ENCODE measurements around the gene LTO1.

DNA sequence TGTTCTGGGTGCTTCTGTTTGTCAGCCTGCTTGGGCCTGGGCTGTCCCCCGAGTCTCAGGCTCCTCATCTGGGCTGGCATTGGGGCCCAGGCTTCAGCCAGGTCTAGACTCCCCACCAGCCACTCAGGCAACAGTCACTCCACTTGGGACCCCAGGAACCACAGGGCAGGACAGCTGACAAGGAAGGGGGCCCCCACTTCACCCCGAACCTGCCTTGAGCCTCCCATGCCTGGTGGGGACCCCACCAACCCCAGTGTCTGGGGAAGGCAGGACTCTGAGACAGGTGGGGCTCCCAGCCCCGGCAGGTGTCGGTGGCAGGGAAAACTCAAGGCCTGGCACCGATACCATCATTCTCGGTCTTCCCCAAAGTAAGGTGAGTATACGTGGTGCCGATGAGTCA lies 11.7 kb upstream of the LTO1 start:
- TF ChIP-seq, protein P1, sequence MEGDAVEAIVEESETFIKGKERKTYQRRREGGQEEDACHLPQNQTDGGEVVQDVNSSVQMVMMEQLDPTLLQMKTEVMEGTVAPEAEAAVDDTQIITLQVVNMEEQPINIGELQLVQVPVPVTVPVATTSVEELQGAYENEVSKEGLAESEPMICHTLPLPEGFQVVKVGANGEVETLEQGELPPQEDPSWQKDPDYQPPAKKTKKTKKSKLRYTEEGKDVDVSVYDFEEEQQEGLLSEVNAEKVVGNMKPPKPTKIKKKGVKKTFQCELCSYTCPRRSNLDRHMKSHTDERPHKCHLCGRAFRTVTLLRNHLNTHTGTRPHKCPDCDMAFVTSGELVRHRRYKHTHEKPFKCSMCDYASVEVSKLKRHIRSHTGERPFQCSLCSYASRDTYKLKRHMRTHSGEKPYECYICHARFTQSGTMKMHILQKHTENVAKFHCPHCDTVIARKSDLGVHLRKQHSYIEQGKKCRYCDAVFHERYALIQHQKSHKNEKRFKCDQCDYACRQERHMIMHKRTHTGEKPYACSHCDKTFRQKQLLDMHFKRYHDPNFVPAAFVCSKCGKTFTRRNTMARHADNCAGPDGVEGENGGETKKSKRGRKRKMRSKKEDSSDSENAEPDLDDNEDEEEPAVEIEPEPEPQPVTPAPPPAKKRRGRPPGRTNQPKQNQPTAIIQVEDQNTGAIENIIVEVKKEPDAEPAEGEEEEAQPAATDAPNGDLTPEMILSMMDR (IDR thresholded peaks at IDR 0.05) = no peak
- no peak for TF ChIP-seq SP1 (CRISPR knock-in tag; conservative IDR thresholded peaks at IDR 0.05)
- no peak for TF ChIP-seq SMAD3 (CRISPR knock-in tag; IDR thresholded peaks at IDR 0.05; ENCODE audit: borderline replicate concordance)
- TF ChIP-seq, protein P2, sequence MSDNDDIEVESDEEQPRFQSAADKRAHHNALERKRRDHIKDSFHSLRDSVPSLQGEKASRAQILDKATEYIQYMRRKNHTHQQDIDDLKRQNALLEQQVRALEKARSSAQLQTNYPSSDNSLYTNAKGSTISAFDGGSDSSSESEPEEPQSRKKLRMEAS (CRISPR knock-in tag; IDR thresholded peaks at IDR 0.05) = no peak
- no peak for TF ChIP-seq ZNF232 (CRISPR knock-in tag; IDR thresholded peaks at IDR 0.05)
- TF ChIP-seq, protein P3, sequence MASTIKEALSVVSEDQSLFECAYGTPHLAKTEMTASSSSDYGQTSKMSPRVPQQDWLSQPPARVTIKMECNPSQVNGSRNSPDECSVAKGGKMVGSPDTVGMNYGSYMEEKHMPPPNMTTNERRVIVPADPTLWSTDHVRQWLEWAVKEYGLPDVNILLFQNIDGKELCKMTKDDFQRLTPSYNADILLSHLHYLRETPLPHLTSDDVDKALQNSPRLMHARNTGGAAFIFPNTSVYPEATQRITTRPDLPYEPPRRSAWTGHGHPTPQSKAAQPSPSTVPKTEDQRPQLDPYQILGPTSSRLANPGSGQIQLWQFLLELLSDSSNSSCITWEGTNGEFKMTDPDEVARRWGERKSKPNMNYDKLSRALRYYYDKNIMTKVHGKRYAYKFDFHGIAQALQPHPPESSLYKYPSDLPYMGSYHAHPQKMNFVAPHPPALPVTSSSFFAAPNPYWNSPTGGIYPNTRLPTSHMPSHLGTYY (CRISPR knock-in tag; IDR thresholded peaks at IDR 0.05) = no peak
- no peak for TF ChIP-seq ZNF121 (CRISPR knock-in tag; IDR thresholded peaks at IDR 0.05)
- TF ChIP-seq GABPB1 (CRISPR knock-in tag; IDR thresholded peaks at IDR 0.05) = no peak
- TF ChIP-seq NR3C1 (CRISPR knock-in tag; conservative IDR thresholded peaks at IDR 0.05; ENCODE audit: low read depth) = no peak
- no peak for TF ChIP-seq TP53 (CRISPR knock-in tag; IDR thresholded peaks at IDR 0.05)
- TF ChIP-seq, protein P4, sequence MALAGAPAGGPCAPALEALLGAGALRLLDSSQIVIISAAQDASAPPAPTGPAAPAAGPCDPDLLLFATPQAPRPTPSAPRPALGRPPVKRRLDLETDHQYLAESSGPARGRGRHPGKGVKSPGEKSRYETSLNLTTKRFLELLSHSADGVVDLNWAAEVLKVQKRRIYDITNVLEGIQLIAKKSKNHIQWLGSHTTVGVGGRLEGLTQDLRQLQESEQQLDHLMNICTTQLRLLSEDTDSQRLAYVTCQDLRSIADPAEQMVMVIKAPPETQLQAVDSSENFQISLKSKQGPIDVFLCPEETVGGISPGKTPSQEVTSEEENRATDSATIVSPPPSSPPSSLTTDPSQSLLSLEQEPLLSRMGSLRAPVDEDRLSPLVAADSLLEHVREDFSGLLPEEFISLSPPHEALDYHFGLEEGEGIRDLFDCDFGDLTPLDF (CRISPR knock-in tag; IDR thresholded peaks at IDR 0.05) = no peak
- no peak for TF ChIP-seq NFYB (CRISPR knock-in tag; conservative IDR thresholded peaks at IDR 0.05; ENCODE audit: low read depth)
- TF ChIP-seq, protein P5, sequence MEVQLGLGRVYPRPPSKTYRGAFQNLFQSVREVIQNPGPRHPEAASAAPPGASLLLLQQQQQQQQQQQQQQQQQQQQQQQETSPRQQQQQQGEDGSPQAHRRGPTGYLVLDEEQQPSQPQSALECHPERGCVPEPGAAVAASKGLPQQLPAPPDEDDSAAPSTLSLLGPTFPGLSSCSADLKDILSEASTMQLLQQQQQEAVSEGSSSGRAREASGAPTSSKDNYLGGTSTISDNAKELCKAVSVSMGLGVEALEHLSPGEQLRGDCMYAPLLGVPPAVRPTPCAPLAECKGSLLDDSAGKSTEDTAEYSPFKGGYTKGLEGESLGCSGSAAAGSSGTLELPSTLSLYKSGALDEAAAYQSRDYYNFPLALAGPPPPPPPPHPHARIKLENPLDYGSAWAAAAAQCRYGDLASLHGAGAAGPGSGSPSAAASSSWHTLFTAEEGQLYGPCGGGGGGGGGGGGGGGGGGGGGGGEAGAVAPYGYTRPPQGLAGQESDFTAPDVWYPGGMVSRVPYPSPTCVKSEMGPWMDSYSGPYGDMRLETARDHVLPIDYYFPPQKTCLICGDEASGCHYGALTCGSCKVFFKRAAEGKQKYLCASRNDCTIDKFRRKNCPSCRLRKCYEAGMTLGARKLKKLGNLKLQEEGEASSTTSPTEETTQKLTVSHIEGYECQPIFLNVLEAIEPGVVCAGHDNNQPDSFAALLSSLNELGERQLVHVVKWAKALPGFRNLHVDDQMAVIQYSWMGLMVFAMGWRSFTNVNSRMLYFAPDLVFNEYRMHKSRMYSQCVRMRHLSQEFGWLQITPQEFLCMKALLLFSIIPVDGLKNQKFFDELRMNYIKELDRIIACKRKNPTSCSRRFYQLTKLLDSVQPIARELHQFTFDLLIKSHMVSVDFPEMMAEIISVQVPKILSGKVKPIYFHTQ (CRISPR knock-in tag; IDR thresholded peaks at IDR 0.05) = no peak
- no peak for TF ChIP-seq ESRRA (CRISPR knock-in tag; IDR thresholded peaks at IDR 0.05; ENCODE audit: borderline replicate concordance)
